Mammary epithelial cell (primary cell): ENCODE results near the gene PNPLA5.

ENCODE experiments used
- EZH2 ChIP-seq: IDR thresholded peaks from 2 replicates; pipeline ENCODE4 v1.6.1; 2012; ENCODE audit warnings: low read length, inconsistent platforms, borderline replicate concordance
- TF ChIP-seq, protein P1 (sequence below), 2 donors: IDR thresholded peaks in 1 of 2; conservative IDR thresholded peaks in 1 of 2; 2 replicates each; pipeline ENCODE4 v1.5.1; 2011 to 2012; ENCODE audit warnings: inconsistent platforms in 2 of 2, low read length in 2 of 2, mild to moderate bottlenecking in 2 of 2, control low read depth in 1 of 2, low read depth in 1 of 2; ENCODE audit not compliant: insufficient read depth in 1 of 2; ENCODE audit errors: extremely low read depth in 1 of 2

DNA sequence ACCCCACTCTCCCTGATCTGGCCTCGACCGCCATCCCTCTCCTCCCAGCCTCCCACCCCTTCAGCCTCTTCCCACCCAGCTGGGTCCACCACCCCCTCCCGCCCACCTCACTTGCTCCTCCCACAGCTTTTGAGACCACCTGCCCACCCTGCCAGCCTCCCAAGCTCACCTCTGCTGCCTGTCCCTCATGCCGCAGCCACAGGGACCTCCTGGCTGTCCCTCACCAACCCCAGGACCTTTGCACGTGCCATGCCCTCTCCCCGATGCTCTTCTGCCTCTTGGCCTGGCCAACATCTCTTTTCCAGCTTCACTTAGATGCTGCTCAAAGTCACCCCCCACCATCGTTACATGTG is 6.5 kb downstream of the PNPLA5 start:
- TF ChIP-seq, protein P1, sequence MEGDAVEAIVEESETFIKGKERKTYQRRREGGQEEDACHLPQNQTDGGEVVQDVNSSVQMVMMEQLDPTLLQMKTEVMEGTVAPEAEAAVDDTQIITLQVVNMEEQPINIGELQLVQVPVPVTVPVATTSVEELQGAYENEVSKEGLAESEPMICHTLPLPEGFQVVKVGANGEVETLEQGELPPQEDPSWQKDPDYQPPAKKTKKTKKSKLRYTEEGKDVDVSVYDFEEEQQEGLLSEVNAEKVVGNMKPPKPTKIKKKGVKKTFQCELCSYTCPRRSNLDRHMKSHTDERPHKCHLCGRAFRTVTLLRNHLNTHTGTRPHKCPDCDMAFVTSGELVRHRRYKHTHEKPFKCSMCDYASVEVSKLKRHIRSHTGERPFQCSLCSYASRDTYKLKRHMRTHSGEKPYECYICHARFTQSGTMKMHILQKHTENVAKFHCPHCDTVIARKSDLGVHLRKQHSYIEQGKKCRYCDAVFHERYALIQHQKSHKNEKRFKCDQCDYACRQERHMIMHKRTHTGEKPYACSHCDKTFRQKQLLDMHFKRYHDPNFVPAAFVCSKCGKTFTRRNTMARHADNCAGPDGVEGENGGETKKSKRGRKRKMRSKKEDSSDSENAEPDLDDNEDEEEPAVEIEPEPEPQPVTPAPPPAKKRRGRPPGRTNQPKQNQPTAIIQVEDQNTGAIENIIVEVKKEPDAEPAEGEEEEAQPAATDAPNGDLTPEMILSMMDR (conservative IDR thresholded peaks at IDR 0.05 in 1 of 2, IDR thresholded peaks at IDR 0.05 in 1 of 2; ENCODE audit: extremely low read depth in 1 of 2, insufficient read depth in 1 of 2, low read depth in 1 of 2, low read length in 2 of 2) = no peak
- TF ChIP-seq EZH2 = no peak
